K562 (cell line): Measurements from ENCODE around the gene KIAA0513. TPM values are rescaled to one million over a fixed set of nuclear protein-coding genes. Genes with fewer than 3 reads are reported as not detected.
A peak's percentile ranks its signal among the peaks of the same experiment; 100 is the strongest.

Experiments used
- ATAC-seq: fragments of 200-7000 bp; cut with Tn5 transposase; 3 replicates; pipeline ENCODE4 v1.9.1; 2020; ENCODE audit warnings: moderate library complexity
- BruUV-seq: library from RNA; stranded (reverse); fragments of 400-500 nt; replicated peaks from 2 replicates; lab custom pipeline; 2021; lab: Mats Ljungman, UMichigan
- CTCF ChIA-PET: fragments of 300-600 bp; formaldehyde crosslinking; extraction: SDS; loops from one replicate; lab custom pipeline; 2021; ENCODE audit warnings: low intra/inter-chr PET ratio; lab: Yijun Ruan, JAX
- POLR2A ChIA-PET: fragments of 300-600, 350-650 bp; sonication (Branson Sonifier 250); formaldehyde crosslinking; extraction: SDS; loops from one replicate; lab custom pipeline; 2021; ENCODE audit warnings: antibody characterized with exemption, inconsistent platforms; lab: Yijun Ruan, JAX
- DNase-seq, 4 experiments: peaks; one replicate each; pipeline versions ENCODE4 v3.0.0 to v3.0.0-alpha.2; 2011 to 2018; ENCODE audit warnings: low spot score in 3 of 4, mixed read lengths in 3 of 4; ENCODE audit errors: extremely low read depth in 1 of 4
- FAIRE-seq: peaks from 2 replicates; lab custom pipeline; 2011; peaks lifted over from hg19 to GRCh38; lab: Jason Lieb, UNC
- H2AFZ ChIP-seq: 2 replicates; pipeline ENCODE4 v1.6.0; 2011; ENCODE audit warnings: low read depth, low read length, control low read depth, inconsistent platforms
- H3K27ac ChIP-seq: fragments of 200-600 bp; 3 replicates; pipeline ENCODE4 v1.8.0; 2011; ENCODE audit warnings: low read depth, mild to moderate bottlenecking, control low read depth, inconsistent platforms, low read length, moderate library complexity, mixed read lengths; ENCODE audit errors: extremely low read depth
- H3K27me3 ChIP-seq, 2 experiments: fragments of 300-600 bp in 1 of 2; 2 replicates in 1 of 2; 3 replicates in 1 of 2; pipeline versions ENCODE4 v1.6.0 to v1.8.0; 2011; ENCODE audit warnings: inconsistent platforms in 2 of 2, low read length in 2 of 2, mild to moderate bottlenecking in 1 of 2, mixed read lengths in 1 of 2, moderate library complexity in 1 of 2; ENCODE audit not compliant: control insufficient read depth in 2 of 2, insufficient read depth in 2 of 2
- H3K36me3 ChIP-seq: fragments of 300-600 bp; 3 replicates; pipeline ENCODE4 v1.8.0; 2011; ENCODE audit warnings: mild to moderate bottlenecking, low read length, inconsistent platforms; ENCODE audit not compliant: control insufficient read depth, insufficient read depth
- H3K4me1 ChIP-seq, 2 experiments: fragments of 200-600 bp in 1 of 2; replicated peaks in 1 of 2; 2 replicates in 1 of 2; 3 replicates in 1 of 2; pipeline versions ENCODE4 v1.5.1 to v1.8.0; 2011; ENCODE audit warnings: inconsistent platforms in 2 of 2, low read length in 2 of 2, mild to moderate bottlenecking in 1 of 2, mixed read lengths in 1 of 2, moderate library complexity in 1 of 2; ENCODE audit not compliant: control insufficient read depth in 2 of 2, insufficient read depth in 2 of 2
- H3K4me2 ChIP-seq: 2 replicates; pipeline ENCODE4 v1.6.1; 2011; ENCODE audit warnings: low read length, control low read depth, inconsistent platforms, mixed read lengths; ENCODE audit not compliant: insufficient read depth
- H3K4me3 ChIP-seq: fragments of 200-600 bp; sonication (generic), shearing (Covaris generic); 2 replicates; pipeline ENCODE4 v1.5.1; 2016; ENCODE audit warnings: control low read depth, inconsistent platforms
- H3K79me2 ChIP-seq: fragments of 200-600 bp; 3 replicates; pipeline ENCODE4 v1.8.0; 2011; ENCODE audit warnings: low read length, inconsistent platforms; ENCODE audit not compliant: control insufficient read depth, insufficient read depth
- H3K9ac ChIP-seq, 2 experiments: 2 replicates each; pipeline versions ENCODE4 v1.6.0 to v1.6.1; 2011; ENCODE audit warnings: low read depth in 2 of 2, low read length in 2 of 2, control low read depth in 1 of 2, inconsistent platforms in 1 of 2, mild to moderate bottlenecking in 1 of 2, mixed read lengths in 1 of 2; ENCODE audit not compliant: insufficient read depth in 1 of 2
- H3K9me1 ChIP-seq: one replicate; pipeline ENCODE4 v1.6.0; 2011; ENCODE audit warnings: inconsistent platforms, mild to moderate bottlenecking, low read length, moderate library complexity; ENCODE audit not compliant: control insufficient read depth, insufficient read depth
- H3K9me3 ChIP-seq: replicated peaks from 2 replicates; pipeline ENCODE4 v1.5.1; 2011; ENCODE audit warnings: low read depth, low read length, inconsistent platforms; ENCODE audit not compliant: control insufficient read depth, insufficient read depth
- H4K20me1 ChIP-seq: replicated peaks from 2 replicates; pipeline ENCODE4 v1.6.1; 2011; ENCODE audit warnings: low read length, inconsistent platforms, mixed read lengths; ENCODE audit not compliant: control insufficient read depth, insufficient read depth
- CBFB ChIP-seq: sonication (generic); formaldehyde crosslinking; IDR thresholded peaks from 2 replicates; pipeline ENCODE4 v1.4.0; 2020; ENCODE audit warnings: mild to moderate bottlenecking, missing genetic modification reagents
- CBX1 ChIP-seq: sonication (generic); IDR thresholded peaks from 2 replicates; pipeline ENCODE4 v1.6.1; 2016; ENCODE audit warnings: antibody characterized with exemption, low read depth, mild to moderate bottlenecking
- DPF2 ChIP-seq: fragments of 450-650 bp; IDR thresholded peaks from 2 replicates; pipeline ENCODE4 v1.6.1; 2016
- HDAC1 ChIP-seq, 2 experiments: fragments of 450-650 bp; IDR thresholded peaks; 2 replicates each; pipeline ENCODE4 v1.6.1; 2016 to 2017; ENCODE audit warnings: inconsistent platforms in 1 of 2, mild to moderate bottlenecking in 1 of 2, moderate library complexity in 1 of 2
- HDAC2 ChIP-seq: fragments of 450-650 bp; IDR thresholded peaks from 2 replicates; pipeline ENCODE4 v1.6.1; 2016; ENCODE audit warnings: mild to moderate bottlenecking
- PCBP1 ChIP-seq: fragments of 200-400 bp; formaldehyde crosslinking; IDR thresholded peaks from 2 replicates; pipeline ENCODE4 v1.6.1; 2018; ENCODE audit warnings: mild to moderate bottlenecking, low read depth, low read length; ENCODE audit not compliant: poor library complexity, severe bottlenecking
- RBM25 ChIP-seq: fragments of 200-400 bp; formaldehyde crosslinking; IDR thresholded peaks from 2 replicates; pipeline ENCODE4 v1.6.1; 2018; ENCODE audit warnings: low read length, low read depth, moderate library complexity; ENCODE audit not compliant: severe bottlenecking
- SMARCE1 ChIP-seq: fragments of 450-650 bp; IDR thresholded peaks from 2 replicates; pipeline ENCODE4 v1.7.1; 2016; ENCODE audit warnings: mild to moderate bottlenecking
- ZC3H4 ChIP-seq: sonication (generic); formaldehyde crosslinking; IDR thresholded peaks from 2 replicates; pipeline ENCODE4 v1.9.0; 2021; ENCODE audit warnings: missing genetic modification reagents, borderline replicate concordance
- ZNF830 ChIP-seq: fragments of 250-450 bp; sonication (Bioruptor Pico); IDR thresholded peaks from 2 replicates; pipeline ENCODE4 v1.5.0; 2021; ENCODE audit warnings: mild to moderate bottlenecking
- WGBS: fragments of 100-300 bp; shearing (Covaris generic); methylation state at CpG from one replicate; pipeline ENCODE4 v1.1.6; 2016; ENCODE audit warnings: low coverage, mixed read lengths; ENCODE audit not compliant: insufficient coverage; ENCODE audit errors: missing lambda C conversion rate; 5-methylcytosine and 5-hydroxymethylcytosine counted together
- in situ Hi-C: fragments of 300-500 bp; cut with MboI; formaldehyde crosslinking; loops from 4 replicates; pipeline ENCODE4 v1.15.0; 2018; ENCODE audit warnings: inconsistent platforms, mixed read lengths
- intact Hi-C: fragments of 100-400 bp; cut with micrococcal nuclease; formaldehyde crosslinking; loops from 2 replicates; pipeline ENCODE4 v1.14.2; 2022
- polyA plus RNA-seq, 8 experiments: library from polyadenylated mRNA; depleted of rRNA in 4 of 8; stranded (reverse) in 5 of 8; unstranded in 3 of 8; fragments of >200 nt; fragmentation: Nextera tagmentation in 2 of 8; fragmentation: Illumina TruSeq in 1 of 8; extraction: Ambion mirVana in 2 of 8; extraction: Trizol in 1 of 8; gene quantifications; 2 replicates each; pipeline versions ENCODE4 v1.2.1 to v1.2.3, GENCODE V29; 2011 to 2014; ENCODE audit warnings: inconsistent platforms in 1 of 8, missing spikeins in 1 of 8
- total RNA-seq, 7 experiments: library from RNA; depleted of rRNA in 6 of 7; stranded (reverse); fragments of >200 nt in 6 of 7; fragmentation: Illumina TruSeq in 2 of 7; extraction: Trizol in 2 of 7; gene quantifications; 2 replicates each; pipeline versions ENCODE4 v1.2.1 to v1.2.3, GENCODE V29; 2011 to 2021; ENCODE audit warnings: low replicate concordance in 1 of 7
- TF ChIP-seq, protein P1 (sequence below): sonication (generic); formaldehyde crosslinking; IDR thresholded peaks from 2 replicates; pipeline ENCODE4 v1.8.0; 2022; ENCODE audit warnings: mild to moderate bottlenecking, missing genetic modification reagents
- TF ChIP-seq, protein P2 (sequence below): fragments of 450-650 bp; IDR thresholded peaks from 2 replicates; pipeline ENCODE4 v1.6.1; 2018; ENCODE audit not compliant: partially characterized antibody
- TF ChIP-seq, protein P3 (sequence below): IDR thresholded peaks from 3 replicates; pipeline ENCODE4 v1.6.1; 2011; ENCODE audit warnings: borderline replicate concordance, mild to moderate bottlenecking, moderate library complexity; ENCODE audit not compliant: insufficient read length; ENCODE audit errors: extremely low read depth

The KIAA0513 gene
- total and polyA plus RNA-seq, 9 of the 15 experiments (the other 6 are each of a cell fraction or from before 2014, with no cell fraction given), result 0.18 to 13.7 (median 10.2) TPM

DNA sequence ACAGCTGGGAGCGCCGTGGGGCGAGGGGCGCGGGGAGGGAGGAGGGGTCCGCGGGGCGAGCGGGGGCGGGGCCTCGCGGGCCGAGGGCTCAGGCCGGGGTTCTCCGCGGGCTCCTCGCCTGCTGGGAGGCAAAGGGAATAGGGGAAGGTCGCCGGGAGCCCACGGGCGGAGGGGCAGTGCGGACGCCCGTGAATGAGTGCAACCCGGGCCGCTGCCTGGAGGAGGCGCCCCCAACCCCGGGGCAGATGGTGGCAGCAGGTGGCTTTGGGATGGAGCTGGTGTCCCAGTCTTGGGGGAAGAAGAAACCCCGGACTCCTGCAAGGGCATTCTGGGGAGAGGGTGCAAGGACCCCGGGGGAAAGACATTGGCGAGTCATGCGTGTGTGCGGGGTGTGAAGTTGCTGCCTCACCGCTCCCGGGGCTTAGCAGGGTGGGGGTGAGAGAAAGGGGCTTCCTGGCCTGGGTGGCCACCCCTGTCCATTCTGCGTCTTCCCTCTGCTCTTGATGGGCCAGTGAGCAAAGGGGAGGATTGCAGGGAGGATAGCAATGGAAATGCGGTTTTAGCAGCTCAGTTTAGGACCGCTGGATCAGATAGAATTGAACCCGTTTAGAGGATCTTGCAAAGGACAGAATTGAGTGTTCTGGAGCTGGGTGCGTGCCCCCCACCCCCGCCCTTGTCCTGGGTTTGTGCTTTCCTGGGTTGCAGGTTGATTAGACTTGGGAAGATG, 526 bp downstream of the KIAA0513 start:
- no TSS peak for BruUV-seq
- DNase-seq, result peak in 1 of 4 experiments; percentile 44
- Histone ChIP-seq H4K20me1 (no peaks in the 10 kb centered on the region), H3K36me3 (no peaks in the 10 kb centered on the region; the same call in 2 of the 3 replicates), H3K4me2 (peak overlapping the region; percentile 72), H3K9me1 (no peaks in the 10 kb centered on the region), H3K27ac (peak overlapping the region; percentile 57; the same call in 1 of the 3 replicates), H3K4me1 (peaks cover 33 to 39% of the 10 kb centered on the region in 2 experiments), H3K9me3 (no peaks in the 10 kb centered on the region), H3K79me2 (peaks cover 4% of the 10 kb centered on the region; the same call in 2 of the 3 replicates), H3K4me3 (peak overlapping the region; percentile 75), H3K9ac (peak overlapping the region; percentile 57 to 93; a peak in 3 of 4 replicates), H2AFZ (peak overlapping the region; percentile 84), H3K27me3 (no peaks in the 10 kb centered on the region)
- POLR2A ChIA-PET, result interaction anchor here (1.5 to 4.5 kb wide), 4 partner anchors 16 to 55 kb away, joined by 4 to 50 read pairs (median 9); partner anchors contain the start of gene ZDHHC7
- WGBS, result 6% methylated on average over 19 of the region's 41 CpGs
- CTCF ChIA-PET, result no interaction called here
- in situ Hi-C loops (no loop called here), intact Hi-C loops (loop anchor here (2.0 to 5.0 kb wide), 2 partner anchors 29 to 59 kb away; no protein-coding TSS in a partner anchor)
- no peak for FAIRE-seq
- ATAC-seq, result peak; percentile 64
- TF ChIP-seq SMARCE1, result peak; percentile 37; the same call in 1 of the 2 replicates
- TF ChIP-seq ZC3H4 (CRISPR knock-in tag), result peak; percentile 37; the same call in 1 of the 2 replicates
- TF ChIP-seq PCBP1, result peak; percentile 77
- TF ChIP-seq HDAC1 (IDR thresholded peaks at IDR 0.05), result peak in 1 of 2 experiments; percentile 31; a peak in 1 of 4 replicates
- TF ChIP-seq, protein P1, sequence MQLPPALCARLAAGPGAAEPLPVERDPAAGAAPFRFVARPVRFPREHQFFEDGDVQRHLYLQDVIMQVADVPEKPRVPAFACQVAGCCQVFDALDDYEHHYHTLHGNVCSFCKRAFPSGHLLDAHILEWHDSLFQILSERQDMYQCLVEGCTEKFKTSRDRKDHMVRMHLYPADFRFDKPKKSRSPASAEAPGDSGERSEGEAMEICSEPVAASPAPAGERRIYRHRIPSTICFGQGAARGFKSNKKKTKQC (CRISPR knock-in tag), result 0 out of 2 replicates have a peak, but pooled peaks have one; percentile 9
- TF ChIP-seq DPF2, result 0 out of 2 replicates have a peak, but pooled peaks have one; percentile 22
- TF ChIP-seq RBM25, result peak; percentile 71
- TF ChIP-seq ZNF830 (CRISPR knock-in tag), result peak; percentile 86; the same call in 1 of the 2 replicates
- TF ChIP-seq, protein P2, sequence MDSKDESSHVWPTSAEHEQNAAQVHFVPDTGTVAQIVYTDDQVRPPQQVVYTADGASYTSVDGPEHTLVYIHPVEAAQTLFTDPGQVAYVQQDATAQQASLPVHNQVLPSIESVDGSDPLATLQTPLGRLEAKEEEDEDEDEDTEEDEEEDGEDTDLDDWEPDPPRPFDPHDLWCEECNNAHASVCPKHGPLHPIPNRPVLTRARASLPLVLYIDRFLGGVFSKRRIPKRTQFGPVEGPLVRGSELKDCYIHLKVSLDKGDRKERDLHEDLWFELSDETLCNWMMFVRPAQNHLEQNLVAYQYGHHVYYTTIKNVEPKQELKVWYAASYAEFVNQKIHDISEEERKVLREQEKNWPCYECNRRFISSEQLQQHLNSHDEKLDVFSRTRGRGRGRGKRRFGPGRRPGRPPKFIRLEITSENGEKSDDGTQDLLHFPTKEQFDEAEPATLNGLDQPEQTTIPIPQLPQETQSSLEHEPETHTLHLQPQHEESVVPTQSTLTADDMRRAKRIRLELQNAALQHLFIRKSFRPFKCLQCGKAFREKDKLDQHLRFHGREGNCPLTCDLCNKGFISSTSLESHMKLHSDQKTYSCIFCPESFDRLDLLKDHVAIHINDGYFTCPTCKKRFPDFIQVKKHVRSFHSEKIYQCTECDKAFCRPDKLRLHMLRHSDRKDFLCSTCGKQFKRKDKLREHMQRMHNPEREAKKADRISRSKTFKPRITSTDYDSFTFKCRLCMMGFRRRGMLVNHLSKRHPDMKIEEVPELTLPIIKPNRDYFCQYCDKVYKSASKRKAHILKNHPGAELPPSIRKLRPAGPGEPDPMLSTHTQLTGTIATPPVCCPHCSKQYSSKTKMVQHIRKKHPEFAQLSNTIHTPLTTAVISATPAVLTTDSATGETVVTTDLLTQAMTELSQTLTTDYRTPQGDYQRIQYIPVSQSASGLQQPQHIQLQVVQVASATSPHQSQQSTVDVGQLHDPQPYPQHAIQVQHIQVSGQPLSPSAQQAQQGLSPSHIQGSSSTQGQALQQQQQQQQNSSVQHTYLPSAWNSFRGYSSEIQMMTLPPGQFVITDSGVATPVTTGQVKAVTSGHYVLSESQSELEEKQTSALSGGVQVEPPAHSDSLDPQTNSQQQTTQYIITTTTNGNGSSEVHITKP, result peak; percentile 65
- TF ChIP-seq, protein P3, sequence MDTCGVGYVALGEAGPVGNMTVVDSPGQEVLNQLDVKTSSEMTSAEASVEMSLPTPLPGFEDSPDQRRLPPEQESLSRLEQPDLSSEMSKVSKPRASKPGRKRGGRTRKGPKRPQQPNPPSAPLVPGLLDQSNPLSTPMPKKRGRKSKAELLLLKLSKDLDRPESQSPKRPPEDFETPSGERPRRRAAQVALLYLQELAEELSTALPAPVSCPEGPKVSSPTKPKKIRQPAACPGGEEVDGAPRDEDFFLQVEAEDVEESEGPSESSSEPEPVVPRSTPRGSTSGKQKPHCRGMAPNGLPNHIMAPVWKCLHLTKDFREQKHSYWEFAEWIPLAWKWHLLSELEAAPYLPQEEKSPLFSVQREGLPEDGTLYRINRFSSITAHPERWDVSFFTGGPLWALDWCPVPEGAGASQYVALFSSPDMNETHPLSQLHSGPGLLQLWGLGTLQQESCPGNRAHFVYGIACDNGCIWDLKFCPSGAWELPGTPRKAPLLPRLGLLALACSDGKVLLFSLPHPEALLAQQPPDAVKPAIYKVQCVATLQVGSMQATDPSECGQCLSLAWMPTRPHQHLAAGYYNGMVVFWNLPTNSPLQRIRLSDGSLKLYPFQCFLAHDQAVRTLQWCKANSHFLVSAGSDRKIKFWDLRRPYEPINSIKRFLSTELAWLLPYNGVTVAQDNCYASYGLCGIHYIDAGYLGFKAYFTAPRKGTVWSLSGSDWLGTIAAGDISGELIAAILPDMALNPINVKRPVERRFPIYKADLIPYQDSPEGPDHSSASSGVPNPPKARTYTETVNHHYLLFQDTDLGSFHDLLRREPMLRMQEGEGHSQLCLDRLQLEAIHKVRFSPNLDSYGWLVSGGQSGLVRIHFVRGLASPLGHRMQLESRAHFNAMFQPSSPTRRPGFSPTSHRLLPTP, result peak; percentile 56
- 0 out of 2 replicates have a peak, but pooled peaks have one; percentile 66 for TF ChIP-seq CBFB (CRISPR knock-in tag)
- TF ChIP-seq HDAC2, result peak; percentile 87
- peak; percentile 76; the same call in 1 of the 2 replicates for TF ChIP-seq CBX1
